Left hindlimb (tissue), 1 donor: ENCODE results near the gene NFATC2.
A peak's percentile ranks its signal among the peaks of the same experiment; 100 is the strongest.
"Not testable (repeated sequence)": the region's sequence is repeated elsewhere in the genome, so short reads cannot be mapped to it uniquely, and the experiment has no call there.

ENCODE experiments used
- DNase-seq: peaks from one replicate; pipeline ENCODE4 v3.0.0-alpha.2; 2018

The NFATC2 gene

DNA sequence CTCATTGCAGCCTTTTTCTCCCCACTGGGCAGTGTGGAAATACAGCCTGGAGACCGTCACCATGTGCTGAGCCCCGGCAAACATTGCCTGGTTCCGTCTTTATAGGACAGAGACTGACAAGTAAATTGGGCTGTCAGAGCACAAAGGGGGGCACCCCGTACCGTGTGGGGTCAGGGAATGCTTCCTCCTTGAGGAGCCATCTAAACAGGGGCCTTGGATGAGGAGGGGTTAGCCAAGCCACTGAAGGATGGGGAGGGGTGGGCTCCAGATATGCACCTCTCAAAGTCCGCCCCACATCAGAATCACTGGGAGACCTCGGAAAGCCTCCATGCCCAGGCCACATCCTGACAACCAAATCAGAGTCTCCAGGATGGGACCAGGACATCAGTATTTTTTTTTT lies 73.9 kb downstream of the NFATC2 start:
- no peak for DNase-seq

DNA sequence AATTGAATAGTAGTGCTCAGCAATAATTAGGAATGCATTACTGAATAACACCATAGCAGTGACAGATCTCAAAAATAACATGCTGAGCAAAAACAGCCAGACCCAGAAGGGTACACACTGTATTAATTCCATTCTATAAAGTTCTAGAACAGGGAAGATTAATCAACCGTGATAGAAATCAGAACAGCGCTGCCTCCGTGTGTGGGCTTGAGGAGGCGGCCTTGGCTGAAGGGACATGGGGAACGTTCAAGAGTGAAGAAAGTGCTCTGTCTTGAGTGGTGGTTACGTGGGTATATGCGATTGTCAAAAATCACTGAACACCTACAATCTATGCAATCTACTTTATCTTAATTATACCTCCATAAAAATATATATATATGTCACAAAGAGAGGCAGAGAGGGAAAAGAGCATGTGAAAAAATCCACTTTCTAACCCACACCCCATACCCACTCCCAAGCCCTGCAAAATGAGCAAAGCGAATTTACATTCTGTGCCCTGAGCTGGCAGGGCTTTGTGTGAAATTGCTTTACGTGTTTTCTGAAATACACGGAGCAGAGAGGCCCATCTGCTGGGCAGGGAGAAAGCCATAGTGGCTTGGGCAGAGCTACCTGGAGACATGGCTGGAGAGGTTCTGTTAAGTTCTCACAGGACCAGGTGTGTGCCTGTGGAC lies 74.4 kb downstream of the NFATC2 start:
- DNase-seq, result no peak

DNA sequence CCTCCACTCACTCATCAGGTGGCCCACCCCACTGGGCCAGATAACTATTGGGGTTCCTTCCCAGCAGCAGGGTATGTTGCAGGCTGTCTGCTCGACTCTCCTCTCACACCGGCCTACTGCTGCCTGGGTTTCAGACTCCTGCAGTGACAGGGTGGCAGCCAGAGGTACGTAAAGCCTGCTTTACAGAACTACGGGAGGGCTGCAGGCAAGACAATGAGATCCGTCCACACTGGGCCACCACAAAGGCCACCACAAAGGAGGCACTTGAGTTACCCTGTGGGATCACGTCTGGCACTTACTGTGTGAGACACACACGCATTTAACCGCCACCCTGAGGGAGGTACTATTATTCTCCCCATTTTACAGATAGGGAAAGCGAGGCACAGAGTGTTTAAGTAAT lies 78.5 kb downstream of the NFATC2 start:
- no peak for DNase-seq

DNA sequence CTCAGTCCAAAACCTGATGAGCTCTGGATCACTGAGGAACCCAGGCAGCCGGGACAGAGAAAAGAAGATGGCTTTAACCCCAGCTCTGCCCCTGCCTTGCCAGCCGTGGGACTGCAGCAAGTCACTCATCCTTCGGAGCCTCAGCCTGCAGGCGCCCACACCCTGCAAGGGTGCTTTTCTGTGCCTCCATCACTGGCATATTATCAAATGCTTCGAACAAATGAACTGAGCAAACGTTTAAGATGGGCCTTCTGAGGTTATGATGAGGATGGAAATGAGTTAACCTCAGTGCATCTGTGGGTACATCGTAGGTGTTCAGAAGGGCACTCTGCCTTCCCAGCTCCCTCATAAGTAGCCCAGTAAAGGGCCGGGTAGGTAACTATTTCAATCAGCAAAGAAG lies 79.0 kb downstream of the NFATC2 start:
- no peak for DNase-seq

DNA sequence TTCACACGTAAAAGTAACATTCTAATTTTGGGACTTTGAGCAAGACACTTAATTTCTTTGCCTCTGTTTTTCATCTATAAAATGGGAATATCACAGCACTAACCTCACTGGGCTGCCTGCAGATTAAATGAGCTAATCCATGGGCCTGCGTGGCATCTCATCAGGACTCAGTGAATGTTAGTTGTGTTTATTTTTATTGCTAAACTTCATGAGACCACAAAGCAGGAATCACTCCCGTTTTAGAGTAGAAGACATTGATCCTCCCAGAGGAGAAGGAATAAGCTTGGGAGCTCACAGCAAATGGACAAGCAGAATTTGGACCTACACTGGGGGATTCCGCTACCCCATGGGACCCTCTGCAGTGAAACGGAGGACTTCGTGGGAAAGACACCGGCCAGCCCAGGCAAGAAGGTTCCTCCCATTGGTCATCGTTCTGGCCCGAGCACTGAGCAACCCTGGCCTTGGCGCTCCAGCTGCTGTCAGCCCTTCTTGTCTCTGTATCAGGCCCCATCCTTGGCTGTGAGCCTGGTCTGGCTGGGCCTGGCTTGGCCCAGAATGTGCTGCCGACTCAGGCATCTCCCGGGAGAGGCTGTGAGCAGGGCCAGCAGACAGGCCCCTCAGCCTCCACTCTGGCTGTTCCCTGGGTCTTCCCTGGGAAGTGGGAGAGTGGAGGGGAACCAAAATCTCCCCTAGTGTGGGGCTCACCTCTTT lies 79.8 kb downstream of the NFATC2 start:
- DNase-seq, result peak; percentile 88

DNA sequence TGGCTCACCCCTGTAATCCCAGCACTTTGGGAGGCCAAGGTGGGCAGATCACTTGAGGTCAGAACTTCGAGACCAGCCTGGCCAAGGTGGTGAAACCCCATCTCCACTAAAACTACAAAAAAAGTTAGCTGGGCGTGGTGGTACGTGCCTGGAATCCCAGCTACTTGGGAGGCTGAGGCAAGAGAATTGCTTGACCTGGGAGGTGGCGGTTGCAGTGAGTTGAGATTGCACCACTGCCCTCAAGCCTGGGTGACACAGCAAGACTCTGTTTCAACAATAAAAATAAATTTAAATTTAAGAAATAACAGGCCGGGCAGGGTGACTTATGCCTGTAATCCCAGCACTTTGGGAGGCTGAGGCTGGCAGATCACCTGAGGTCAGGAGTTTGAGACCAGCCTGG lies 80.7 kb downstream of the NFATC2 start:
- not testable (repeated sequence) for DNase-seq

DNA sequence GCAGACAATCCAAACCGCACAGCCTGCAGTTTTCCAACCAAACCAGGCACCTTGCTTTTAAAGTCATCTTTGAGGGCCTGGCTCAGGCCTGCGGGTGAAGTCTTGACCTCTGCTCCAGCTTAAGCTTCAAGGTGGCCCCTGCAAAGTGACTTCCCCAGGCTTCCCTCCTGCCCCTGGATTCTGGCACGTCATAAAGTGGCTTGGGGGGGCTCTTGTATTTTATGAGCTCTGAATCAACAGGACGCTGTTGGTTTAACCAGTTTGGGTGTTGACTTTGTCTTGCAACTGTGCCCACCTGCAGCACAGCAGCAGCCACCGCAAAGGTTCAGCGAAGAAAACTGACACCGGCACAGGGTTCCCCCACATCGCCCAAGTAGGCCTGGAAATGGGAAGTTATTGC lies 81.2 kb downstream of the NFATC2 start:
- DNase-seq, result no peak

DNA sequence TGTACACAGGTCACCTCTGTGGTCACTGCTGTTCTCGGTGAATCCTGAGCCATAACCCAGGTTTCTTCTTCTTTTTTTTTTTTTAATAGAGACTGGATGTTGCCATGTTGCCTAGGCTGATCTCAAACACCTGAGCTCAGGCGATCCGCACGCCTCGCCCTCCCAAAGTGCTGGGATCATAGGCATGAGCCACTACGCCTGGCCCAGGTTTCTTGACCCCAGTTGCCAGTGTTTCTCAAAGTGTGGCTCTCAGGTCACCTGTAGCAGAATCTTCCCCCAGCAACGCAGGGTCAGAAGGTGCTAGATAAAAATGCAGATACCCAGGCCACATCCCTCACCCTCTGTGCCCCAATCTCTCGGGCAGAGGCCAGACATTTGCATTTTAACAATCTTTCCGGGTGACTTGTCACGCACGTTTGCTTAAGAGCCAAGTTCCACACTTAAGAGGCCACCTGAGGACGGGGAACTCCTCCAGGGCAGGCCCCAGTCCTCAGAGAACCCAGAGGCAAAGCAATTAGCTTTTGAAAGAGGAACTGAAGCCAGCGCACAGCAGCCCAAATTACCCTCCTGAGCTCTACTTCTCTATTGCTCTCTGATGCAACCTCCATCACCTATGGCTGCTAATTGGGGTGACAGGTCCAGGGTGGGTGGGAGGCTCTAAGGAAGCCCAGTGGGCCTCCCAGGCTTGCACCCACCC lies 81.8 kb downstream of the NFATC2 start:
- DNase-seq, result no peak

DNA sequence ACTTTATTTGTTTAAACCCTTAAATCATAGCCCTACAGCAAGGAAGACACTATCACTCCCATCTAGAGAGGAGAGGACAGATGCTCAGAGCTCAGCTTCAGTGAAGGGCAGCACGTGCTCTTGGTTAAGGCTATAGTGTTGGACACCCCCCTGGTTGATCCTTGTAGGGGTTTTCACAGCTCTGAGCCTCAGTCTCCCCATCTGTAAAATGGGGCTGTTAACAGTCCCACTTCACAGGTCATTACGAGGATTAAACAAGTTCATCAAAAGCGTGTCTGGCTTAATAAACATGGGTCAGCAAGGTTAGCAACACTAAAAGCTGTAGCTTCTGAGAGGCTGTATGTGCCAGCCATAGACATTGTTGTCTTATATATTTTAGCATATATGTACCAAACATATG lies 82.4 kb downstream of the NFATC2 start:
- DNase-seq, result no peak

DNA sequence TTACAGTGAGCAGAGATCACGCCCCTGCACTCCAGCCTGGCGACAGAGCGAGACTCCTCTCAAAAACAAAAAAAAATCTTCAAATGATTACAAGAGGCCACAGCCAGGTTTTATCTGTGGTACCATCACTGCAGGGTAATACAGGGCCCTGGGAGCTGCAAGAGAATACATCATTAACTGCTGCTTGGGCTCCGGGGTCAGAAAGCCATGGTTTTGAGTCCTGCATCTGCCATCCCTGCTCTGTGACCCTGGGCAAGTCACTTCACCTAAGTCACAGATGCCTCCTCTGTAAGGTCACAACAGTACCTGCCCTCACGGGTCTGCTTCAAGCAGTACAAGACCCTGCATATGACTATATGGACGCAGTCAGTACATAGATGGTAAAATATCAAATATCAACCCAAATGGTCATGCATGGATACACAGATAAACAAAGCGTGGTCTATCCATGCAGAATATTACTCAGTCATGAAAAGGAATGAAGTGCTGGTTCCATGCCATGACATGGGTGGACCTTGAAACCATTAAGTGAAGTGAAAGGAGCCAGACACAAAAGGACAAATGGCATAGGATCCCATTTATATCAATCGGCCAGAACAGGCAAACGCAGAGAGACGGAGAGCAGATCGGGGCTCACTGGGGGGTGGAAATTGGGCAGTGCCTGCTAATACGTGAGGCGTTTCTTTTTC lies 83.6 kb downstream of the NFATC2 start:
- no peak for DNase-seq

DNA sequence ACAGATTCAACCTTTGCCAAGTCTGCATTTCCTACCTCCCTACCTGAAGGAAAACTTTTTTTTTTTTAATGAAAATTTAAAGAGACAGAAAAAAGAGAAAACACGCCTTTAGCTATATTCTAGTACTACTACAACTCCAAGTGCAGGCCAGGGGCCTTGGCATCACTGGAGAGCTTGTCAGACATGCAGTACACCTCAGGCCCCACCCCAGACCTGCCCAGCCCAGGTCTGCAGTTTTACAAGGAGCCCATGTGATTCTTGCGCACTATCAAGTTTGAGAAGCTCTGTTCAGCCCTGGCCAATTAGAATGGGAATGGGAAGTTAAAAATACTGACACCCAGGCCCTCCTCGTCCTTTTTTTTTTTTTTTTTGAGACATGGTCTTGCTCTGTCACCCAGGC lies 85.0 kb downstream of the NFATC2 start:
- no peak for DNase-seq

DNA sequence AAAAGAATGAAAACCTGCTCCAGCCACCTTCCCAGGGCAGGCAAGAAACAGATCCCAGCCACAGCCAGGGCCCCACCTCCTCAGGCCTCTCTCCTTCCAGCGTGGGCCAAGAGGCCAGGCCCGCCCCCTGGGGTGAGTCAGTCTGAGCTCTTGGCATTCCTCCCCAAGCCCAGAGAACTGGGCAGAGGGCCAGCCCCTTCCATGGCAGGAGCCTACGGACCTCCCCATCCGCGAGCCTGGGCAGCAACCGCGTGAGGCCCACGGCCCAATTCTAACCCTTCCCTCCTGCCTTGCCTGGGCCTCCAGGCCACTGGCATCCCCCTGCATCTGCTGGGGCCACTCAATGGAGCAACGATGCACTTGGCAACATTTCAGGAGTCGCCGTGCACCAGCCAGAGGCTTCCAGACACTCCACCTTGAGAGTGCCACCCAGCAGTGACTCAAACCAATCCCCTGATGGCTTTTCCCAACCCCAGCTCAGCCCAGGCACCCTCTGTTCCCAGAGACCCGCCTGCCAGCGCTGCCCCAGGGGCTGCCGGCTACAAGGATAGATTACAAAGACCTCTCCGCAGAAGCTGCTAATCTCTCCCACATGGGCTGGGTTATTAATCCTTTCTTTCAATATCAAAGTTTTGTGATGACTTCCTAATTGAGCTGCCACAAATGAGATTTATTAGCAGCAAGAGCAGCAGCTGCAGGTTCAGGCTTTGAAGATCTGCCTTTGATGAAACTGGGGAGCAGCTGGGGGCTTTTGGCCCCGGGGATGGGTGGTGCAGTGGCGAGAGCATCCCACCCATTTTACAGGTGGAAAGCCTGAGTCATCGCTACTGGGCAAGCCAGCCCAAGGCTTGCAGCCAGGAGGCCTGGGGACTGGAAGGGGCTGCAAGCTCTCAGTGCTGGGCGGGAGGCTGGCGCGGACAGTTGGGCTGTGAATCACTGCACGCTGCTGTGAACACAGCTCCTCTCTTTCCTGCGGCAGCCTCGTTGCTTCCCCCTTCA lies 85.7 kb downstream of the NFATC2 start:
- DNase-seq, result peak; percentile 98

DNA sequence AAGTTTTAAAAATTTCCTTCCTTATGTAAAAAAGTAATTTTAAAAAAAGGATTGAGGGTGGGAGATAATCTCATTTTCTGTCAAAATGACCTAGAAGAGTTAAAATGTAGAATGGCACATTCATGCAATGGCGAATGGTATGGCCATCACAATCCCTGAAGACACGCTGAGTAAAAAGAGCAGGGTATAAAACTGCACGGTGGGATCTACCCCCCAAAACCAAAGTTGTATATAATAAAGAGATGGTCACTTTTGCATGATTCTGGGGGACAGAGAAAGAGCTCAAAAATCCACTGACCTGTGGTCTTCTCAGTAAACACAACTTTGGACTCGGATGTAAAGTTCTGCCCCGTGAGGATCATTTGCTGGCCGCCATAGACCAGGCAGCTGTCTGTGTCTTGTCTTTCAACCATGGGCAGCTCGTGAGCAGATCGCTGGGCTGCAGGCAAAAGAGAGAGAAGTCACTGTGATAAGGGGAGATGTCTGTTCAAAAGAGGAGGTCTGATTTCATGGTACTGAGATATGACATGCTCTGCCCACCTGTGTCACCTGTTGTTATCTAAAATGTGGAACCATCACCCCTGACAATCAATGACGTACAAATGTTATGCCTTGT lies 88.2 kb downstream of the NFATC2 start:
- no peak for DNase-seq

DNA sequence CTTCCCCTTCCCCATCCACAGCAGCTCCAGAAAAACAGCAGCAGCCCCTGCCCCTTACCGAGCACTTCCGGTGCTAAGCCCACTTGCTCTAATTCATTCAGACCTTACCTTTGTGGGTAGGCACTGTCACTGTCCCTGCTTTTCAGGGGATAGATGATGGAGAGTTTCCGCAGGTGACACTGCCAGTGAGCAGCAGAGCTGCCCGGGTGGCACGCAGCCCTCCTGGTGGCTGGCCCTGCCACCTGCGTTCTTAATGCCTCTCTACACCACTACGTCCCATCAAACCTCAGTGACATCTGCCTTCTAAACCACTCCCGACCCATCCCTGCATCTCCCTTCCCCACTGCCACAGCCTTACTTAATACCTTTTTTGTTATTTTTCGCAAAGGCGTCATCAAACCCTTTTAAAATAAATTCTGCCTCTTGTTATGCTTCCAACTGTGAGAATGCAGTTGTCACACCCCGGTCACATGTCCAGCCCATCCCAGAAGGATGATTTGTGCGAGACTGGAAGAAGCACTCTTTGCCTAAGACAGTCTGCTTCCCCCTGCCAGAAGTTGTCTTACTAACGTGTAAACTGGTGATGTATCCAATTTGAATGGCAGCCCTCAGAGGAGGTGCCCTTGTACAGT lies 89.7 kb downstream of the NFATC2 start:
- no peak for DNase-seq

DNA sequence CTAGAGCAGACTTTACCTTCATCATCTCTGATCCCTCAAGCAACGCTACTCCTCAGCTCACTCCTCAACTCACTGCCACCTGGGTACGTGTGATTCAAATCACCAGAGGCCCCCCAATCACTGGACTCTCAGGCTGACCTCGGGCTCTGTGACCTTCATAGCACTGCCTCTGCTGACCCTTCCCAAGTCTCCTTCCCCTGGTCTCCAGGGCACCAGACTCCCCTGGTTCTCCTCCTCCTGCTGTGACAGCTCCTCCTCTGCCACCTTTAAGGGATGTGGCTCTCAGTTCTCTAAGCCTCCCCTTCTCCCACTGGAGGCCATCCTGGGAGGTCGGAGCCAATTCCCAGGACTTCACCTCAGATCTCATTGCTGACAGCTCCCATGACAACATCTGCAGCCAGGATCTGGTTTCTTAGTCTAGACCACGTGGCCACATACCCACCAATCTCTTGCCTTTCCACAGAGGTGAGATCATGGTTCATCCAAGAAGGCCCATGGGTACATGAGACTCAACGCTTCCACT lies 90.4 kb downstream of the NFATC2 start:
- DNase-seq, result no peak

DNA sequence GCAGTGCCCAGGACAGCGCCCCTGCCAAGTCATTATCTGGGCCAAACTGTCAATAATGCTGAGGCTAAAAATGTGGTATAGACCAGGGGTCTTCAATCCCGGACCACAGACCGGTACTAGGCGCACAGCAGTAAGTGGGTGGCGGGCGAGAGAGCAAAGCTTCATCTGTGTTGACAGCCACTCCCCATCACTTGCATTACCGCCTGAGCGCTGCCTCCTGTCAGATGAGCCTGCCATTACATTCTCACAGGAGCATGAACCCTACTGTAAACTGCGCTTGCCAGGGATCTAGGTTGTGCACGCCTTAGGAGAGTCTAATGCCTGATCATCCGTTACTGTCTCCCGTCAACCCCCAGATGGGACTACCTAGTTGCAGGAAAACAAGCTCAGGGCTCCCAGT lies 91.0 kb downstream of the NFATC2 start:
- DNase-seq, result no peak

DNA sequence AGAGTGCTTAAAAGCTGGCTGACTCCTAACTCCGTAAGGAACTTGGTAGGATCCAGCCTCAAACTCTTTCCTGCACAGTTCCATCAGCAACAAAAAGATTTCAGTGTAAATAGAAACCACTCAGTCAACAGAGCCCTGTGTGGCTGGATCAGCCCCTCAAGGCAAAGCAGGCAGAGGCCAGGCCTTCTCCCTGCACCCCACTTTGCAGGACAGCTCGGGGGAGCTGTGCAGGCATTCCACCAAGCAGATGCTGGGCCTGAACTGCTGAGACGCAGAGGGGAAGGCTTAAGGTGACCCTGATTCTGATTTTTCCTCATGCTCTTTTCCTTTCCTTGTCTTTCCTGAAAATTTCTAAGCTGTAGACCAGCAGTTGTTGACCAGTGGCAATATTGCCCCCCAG lies 91.5 kb downstream of the NFATC2 start:
- DNase-seq, result no peak

DNA sequence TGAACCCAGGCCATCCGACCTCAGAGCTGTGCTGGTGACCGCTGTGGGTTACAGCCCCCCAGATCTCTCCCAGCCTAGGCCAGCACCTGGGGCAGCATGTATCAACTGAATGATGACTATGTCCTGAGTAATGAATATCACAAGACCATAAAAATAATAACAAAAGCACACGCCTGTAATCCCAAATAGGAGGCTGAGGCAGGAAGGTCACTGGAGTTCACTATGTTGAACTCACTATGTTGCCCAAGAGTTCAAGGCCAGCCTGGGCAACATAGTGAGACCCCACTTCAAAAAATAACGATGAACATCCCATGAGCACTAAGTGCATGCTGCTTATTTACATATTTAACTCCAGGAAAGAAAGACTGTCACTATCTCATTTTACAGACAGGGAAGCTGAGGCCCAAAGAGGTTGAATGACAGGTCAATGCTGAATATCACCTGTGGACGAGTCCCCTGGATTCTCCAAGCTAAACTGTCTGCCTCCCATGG lies 92.3 kb downstream of the NFATC2 start:
- DNase-seq, result no peak

DNA sequence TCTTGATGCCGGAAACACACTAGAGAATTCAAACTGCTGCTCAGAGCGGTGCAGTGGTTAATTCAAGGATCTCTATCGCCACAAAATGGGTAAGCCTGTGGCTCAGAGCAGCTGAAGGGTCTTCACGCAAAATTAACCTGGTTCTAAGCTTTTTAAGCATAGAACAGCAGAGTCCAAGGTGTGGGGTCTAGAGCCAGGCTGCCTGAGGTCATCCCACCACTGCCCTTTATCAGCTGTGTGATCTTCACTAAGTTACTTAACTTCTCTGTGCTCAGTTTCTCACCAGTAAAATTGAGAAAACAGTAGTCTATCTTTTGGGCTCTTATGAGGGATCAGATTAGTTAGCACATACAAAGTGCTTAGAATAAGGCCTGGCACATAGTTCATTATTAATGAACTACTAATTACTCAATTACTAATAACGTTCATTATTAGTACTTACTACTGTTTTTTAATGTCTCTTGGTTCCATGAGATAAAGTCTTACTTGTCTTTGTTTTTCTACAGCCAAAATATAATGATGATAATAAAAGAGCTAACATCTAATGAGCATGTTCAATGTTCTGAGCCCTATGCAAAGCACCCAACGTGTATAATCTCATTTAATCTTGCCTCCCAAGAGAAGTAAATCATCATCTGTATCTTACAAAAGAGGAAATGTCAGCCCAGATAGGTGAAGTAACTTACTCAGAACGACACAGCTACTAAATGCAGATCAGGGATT lies 92.9 kb downstream of the NFATC2 start:
- no peak for DNase-seq

DNA sequence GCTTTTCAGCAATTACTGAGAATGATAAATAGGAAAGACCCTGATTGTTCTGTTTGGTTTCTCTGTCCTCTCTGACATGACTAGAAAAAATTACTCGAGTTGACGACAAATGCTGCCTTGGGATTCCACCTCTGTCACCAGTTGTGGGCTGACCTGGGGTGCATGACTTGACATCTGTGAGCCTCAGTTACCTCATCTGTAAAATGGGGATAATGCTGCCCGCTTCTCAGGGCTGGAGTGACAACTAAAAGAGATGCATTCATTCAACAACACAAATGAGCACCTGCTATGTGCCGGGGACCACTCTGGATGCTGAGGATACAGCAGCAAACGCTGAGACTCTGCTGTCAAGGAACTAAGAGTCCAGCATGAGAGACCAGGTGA lies 94.8 kb downstream of the NFATC2 start:
- no peak for DNase-seq
